ENCODE data around the gene SERINC5. TPM values are rescaled to one million over a fixed set of nuclear protein-coding genes. Genes with fewer than 3 reads are reported as not detected.

Gene SERINC5
- total and polyA plus RNA-seq, 7 donors, result 0.70 to 8.6 (median 2.7) TPM

GRCh38 chr5:80193401-80193800, 62.4 kb downstream of the SERINC5 start:
- H3K4me1 ChIP-seq, result peaks cover 39% of the 10 kb centered on the region
- H3K36me3 ChIP-seq (ENCODE audit: insufficient read depth in 1 of 2, low read depth in 1 of 2), result no peaks in the 10 kb centered on the region
- peak overlapping the region; percentile 58 for H3K27ac ChIP-seq
- DNase-seq (no peak), ATAC-seq (peak in 1 of 4 donors; percentile 9)
- H3K27me3 ChIP-seq (ENCODE audit: insufficient read depth in 3 of 3, low read length in 2 of 3), result no peaks in the 10 kb centered on the region
- peak overlapping the region; percentile 9 for H3K4me3 ChIP-seq
- H3K9me3 ChIP-seq, result no peaks in the 10 kb centered on the region
- 13 to 23% (median 18%) methylated on average over 7 of the region's 7 CpGs for WGBS, 3 donors
- intact Hi-C loops (cut with DNase I), result loop anchor here (10.0 kb wide), 2 partner anchors 49 to 61 kb away; partner anchors contain the start of gene SERINC5 (in 2 of the 2)
- TF ChIP-seq, protein P1, sequence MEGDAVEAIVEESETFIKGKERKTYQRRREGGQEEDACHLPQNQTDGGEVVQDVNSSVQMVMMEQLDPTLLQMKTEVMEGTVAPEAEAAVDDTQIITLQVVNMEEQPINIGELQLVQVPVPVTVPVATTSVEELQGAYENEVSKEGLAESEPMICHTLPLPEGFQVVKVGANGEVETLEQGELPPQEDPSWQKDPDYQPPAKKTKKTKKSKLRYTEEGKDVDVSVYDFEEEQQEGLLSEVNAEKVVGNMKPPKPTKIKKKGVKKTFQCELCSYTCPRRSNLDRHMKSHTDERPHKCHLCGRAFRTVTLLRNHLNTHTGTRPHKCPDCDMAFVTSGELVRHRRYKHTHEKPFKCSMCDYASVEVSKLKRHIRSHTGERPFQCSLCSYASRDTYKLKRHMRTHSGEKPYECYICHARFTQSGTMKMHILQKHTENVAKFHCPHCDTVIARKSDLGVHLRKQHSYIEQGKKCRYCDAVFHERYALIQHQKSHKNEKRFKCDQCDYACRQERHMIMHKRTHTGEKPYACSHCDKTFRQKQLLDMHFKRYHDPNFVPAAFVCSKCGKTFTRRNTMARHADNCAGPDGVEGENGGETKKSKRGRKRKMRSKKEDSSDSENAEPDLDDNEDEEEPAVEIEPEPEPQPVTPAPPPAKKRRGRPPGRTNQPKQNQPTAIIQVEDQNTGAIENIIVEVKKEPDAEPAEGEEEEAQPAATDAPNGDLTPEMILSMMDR (IDR thresholded peaks at IDR 0.05), result no peak

DNA sequence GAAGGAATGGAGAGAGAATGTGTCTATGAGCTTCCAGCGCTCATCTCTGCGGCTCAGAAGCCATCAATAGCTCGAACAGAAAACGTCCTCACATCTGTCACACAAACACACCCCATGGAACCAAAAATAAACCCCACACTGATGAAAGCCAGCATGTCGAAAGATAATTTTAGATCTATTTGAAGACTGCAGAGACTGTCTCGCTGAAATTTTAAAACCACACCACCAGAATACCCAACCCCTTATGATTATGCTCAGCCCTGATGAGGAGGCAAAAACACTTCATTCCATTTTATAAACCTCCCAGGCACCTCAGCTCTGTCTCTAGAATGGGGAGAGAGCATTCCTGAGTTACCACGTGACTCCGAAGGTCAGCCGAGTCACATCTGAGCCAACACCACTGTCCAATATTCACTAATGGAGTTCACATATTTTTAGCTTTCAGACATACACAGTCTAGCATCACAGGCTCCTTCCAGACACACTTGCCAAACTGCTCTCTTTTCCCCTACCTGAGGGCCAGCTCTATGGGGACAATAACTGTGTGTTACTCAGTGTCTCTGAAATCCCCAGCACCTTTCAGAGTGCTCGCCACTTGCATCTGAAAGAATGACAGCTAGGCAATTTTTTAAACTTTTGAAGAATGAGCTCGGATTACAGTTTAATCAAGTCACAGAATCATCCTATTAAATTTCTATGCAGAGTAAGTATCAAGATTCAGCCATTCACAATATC, 63.2 kb downstream of the SERINC5 start:
- Histone ChIP-seq H3K27ac (peak overlapping the region; percentile 58), H3K27me3 (ENCODE audit: insufficient read depth in 3 of 3, low read length in 2 of 3) (no peaks in the 10 kb centered on the region), H3K36me3 (ENCODE audit: insufficient read depth in 1 of 2, low read depth in 1 of 2) (no peaks in the 10 kb centered on the region), H3K9me3 (no peaks in the 10 kb centered on the region), H3K4me1 (peaks cover 33% of the 10 kb centered on the region), H3K4me3 (peak overlapping the region; percentile 9)
- WGBS, 3 donors, result 12 to 19% (median 15%) methylated on average over 11 of the region's 11 CpGs
- intact Hi-C loops (cut with DNase I), result loop anchor here (10.0 kb wide), 2 partner anchors 48 to 62 kb away; partner anchors contain the start of gene SERINC5 (in 2 of the 2)
- TF ChIP-seq, protein P1 (IDR thresholded peaks at IDR 0.05), result no peak
- DNase-seq, result peak in 1 of 2 donors; percentile 31
- peak; percentile 79 to 89 (median 86) for ATAC-seq

GRCh38 chr5:80191991-80192398, 63.9 kb downstream of the SERINC5 start:
- peak; percentile 49 to 67 (median 54) for ATAC-seq
- intact Hi-C loops (cut with DNase I), result loop anchor here (10.0 kb wide), 2 partner anchors 47 to 63 kb away; partner anchors contain the start of gene SERINC5 (in 2 of the 2)
- TF ChIP-seq, protein P1 (IDR thresholded peaks at IDR 0.05), result no peak
- peak overlapping the region; percentile 58 for H3K27ac ChIP-seq
- peak overlapping the region; percentile 9 for H3K4me3 ChIP-seq
- H3K36me3 ChIP-seq (ENCODE audit: insufficient read depth in 1 of 2, low read depth in 1 of 2), result no peaks in the 10 kb centered on the region
- DNase-seq, result peak; percentile 35 to 62
- peaks cover 38% of the 10 kb centered on the region for H3K4me1 ChIP-seq
- no peaks in the 10 kb centered on the region for H3K27me3 ChIP-seq (ENCODE audit: insufficient read depth in 3 of 3, low read length in 2 of 3)
- no peaks in the 10 kb centered on the region for H3K9me3 ChIP-seq
- 15 to 31% (median 17%) methylated on average over 4 of the region's 4 CpGs for WGBS, 3 donors

DNA sequence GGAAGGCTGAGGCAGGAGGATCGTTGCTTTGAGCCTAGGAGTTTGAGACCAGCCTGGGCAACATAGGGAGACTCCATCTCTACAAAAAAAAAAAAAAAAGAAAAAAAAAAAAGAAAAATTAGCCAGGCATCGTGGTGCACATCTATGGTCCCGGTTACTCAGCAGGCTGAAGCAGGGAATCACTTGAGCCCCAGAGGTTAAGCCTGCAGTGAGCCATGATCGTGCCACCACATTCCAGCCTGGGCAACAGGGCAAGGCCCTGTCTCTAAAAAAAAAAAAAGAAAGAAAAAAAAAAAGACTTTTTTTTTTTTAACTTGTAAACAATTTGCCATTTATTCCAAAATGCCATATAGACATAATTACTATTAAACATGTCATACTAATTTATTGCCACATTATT, 64.5 kb downstream of the SERINC5 start:
- Histone ChIP-seq H3K4me3 (no peak overlapping the region), H3K9me3 (no peaks in the 10 kb centered on the region), H3K4me1 (peaks cover 38% of the 10 kb centered on the region), H3K27ac (peak overlapping the region; percentile 58), H3K27me3 (ENCODE audit: insufficient read depth in 3 of 3, low read length in 2 of 3) (no peaks in the 10 kb centered on the region), H3K36me3 (ENCODE audit: insufficient read depth in 1 of 2, low read depth in 1 of 2) (no peaks in the 10 kb centered on the region)
- intact Hi-C loops (cut with DNase I), result loop anchor here (10.0 kb wide), 2 partner anchors 47 to 63 kb away; partner anchors contain the start of gene SERINC5 (in 2 of the 2)
- no peak for DNase-seq
- ATAC-seq, result no peak
- WGBS, 3 donors, result 55 to 64% (median 55%) methylated on average over 4 of the region's 4 CpGs
- TF ChIP-seq, protein P1 (IDR thresholded peaks at IDR 0.05), result no peak

All from psoas muscle (tissue), 8 donors.